HL-60/S4 treated with retinoic acid at 250 ng/mL for 4 days and 3 days (cell line): ENCODE measurements around the gene CRADD.
"Not testable (repeated sequence)": the region's sequence is repeated elsewhere in the genome, so short reads cannot be mapped to it uniquely, and the experiment has no call there.

Experiments used
- in situ Hi-C: fragments of 300-500 bp; cut with MboI; formaldehyde crosslinking; loops from 2 replicates; pipeline ENCODE4 v1.7.0; 2022; ENCODE audit warnings: low sequenced_read_pairs

Gene CRADD

GRCh38 chr12:93754859-93755258 lies 77.7 kb downstream of the CRADD start:
- in situ Hi-C loops: not testable (repeated sequence)

GRCh38 chr12:93756288-93756687 lies 79.1 kb downstream of the CRADD start:
- in situ Hi-C loops: no loop called here

GRCh38 chr12:93757792-93758694 lies 80.9 kb downstream of the CRADD start:
- in situ Hi-C loops: no loop called here

- in situ Hi-C loops: no loop called here
These were observed 81.7 kb downstream of the CRADD start for GRCh38 chr12:93758801-93759373.

- in situ Hi-C loops: no loop called here
These were observed 82.4 kb downstream of the CRADD start for GRCh38 chr12:93759512-93760081.

GRCh38 chr12:93760275-93760875 lies 83.2 kb downstream of the CRADD start:
- in situ Hi-C loops: no loop called here

- in situ Hi-C loops: no loop called here
These were observed 85.0 kb downstream of the CRADD start for GRCh38 chr12:93762059-93762719.

GRCh38 chr12:93762912-93763553 lies 85.9 kb downstream of the CRADD start:
- in situ Hi-C loops: no loop called here

GRCh38 chr12:93763746-93764147 lies 86.6 kb downstream of the CRADD start:
- in situ Hi-C loops: no loop called here

- in situ Hi-C loops: no loop called here
These were observed 89.2 kb downstream of the CRADD start for GRCh38 chr12:93766371-93766770.

- in situ Hi-C loops: no loop called here
These were observed 89.8 kb downstream of the CRADD start for GRCh38 chr12:93766796-93767523.

- in situ Hi-C loops: no loop called here
These were observed 90.3 kb downstream of the CRADD start for GRCh38 chr12:93767524-93767863.

- in situ Hi-C loops: no loop called here
These were observed 95.0 kb downstream of the CRADD start for GRCh38 chr12:93772003-93772700.

- in situ Hi-C loops: no loop called here
These were observed 96.1 kb downstream of the CRADD start for GRCh38 chr12:93773122-93773871.

GRCh38 chr12:93776581-93777018 lies 99.4 kb downstream of the CRADD start:
- in situ Hi-C loops: no loop called here

GRCh38 chr12:93777254-93777653 lies 100.1 kb downstream of the CRADD start:
- in situ Hi-C loops: no loop called here

GRCh38 chr12:93778306-93778705 lies 101.1 kb downstream of the CRADD start:
- in situ Hi-C loops: no loop called here

GRCh38 chr12:93778766-93779165 lies 101.6 kb downstream of the CRADD start:
- in situ Hi-C loops: no loop called here
